ENCODE measurements around the gene DDX20.

- TF ChIP-seq CTCF (conservative IDR thresholded peaks at IDR 0.05; ENCODE audit: low read depth, low read length), result no peak
- no peak for TF ChIP-seq EZH2 (IDR thresholded peaks at IDR 0.05; ENCODE audit: low read length, unreplicated experiment)
These were observed 56.6 kb downstream of the DDX20 start for GRCh38 chr1:111812306-111812705.

Measured in PC-3 (cell line).